AG04450 (cell line): ENCODE data around the gene C15orf39. TPM values are rescaled to one million over a fixed set of nuclear protein-coding genes. Genes with fewer than 3 reads are reported as not detected.

Experiments
- CTCF ChIA-PET: fragments of 300-600, 350-600 bp; formaldehyde crosslinking; extraction: SDS; loops from one replicate; lab custom pipeline; 2022; ENCODE audit warnings: antibody characterized with exemption, inconsistent platforms; lab: Charles Lee
- POLR2A ChIA-PET: fragments of 350-600 bp; formaldehyde crosslinking; extraction: SDS; loops from one replicate; lab custom pipeline; 2021; ENCODE audit warnings: antibody characterized with exemption, inconsistent platforms; lab: Yijun Ruan, JAX
- DNase-seq: peaks from one replicate; pipeline ENCODE4 v3.0.0-alpha.2; 2011; ENCODE audit warnings: low read depth, low spot score
- H3K27ac ChIP-seq: one replicate; pipeline ENCODE4 v1.5.1; 2012; ENCODE audit warnings: low read depth, low read length, control low read depth
- H3K27me3 ChIP-seq: one replicate; pipeline ENCODE4 v1.6.0; 2012; ENCODE audit warnings: low read length; ENCODE audit not compliant: control insufficient read depth, insufficient read depth
- H3K4me3 ChIP-seq: 2 replicates; pipeline ENCODE4 v1.5.1; 2011; ENCODE audit warnings: mild to moderate bottlenecking, low read depth, low read length, control low read depth
- H3K9me3 ChIP-seq: 2 replicates; pipeline ENCODE4 v1.5.1; 2012; ENCODE audit warnings: low read length; ENCODE audit not compliant: control insufficient read depth, insufficient read depth
- CTCF ChIP-seq: IDR thresholded peaks from 2 replicates; pipeline ENCODE4 v1.5.1; 2011; ENCODE audit warnings: low read depth, low read length, control low read depth, inconsistent platforms
- polyA plus RNA-seq: library from polyadenylated mRNA; depleted of rRNA; stranded (reverse); fragments of >200 nt; gene quantifications from 2 replicates; pipeline ENCODE4 v1.2.3, GENCODE V29; 2011

The C15orf39 gene
- polyA plus RNA-seq, 1 experiment: 2.1 TPM

GRCh38 chr15:75233504-75234190 lies 32.0 kb downstream of the C15orf39 start:
- Histone ChIP-seq H3K27me3 (peaks cover 53% of the 10 kb centered on the region), H3K4me3 (no peak overlapping the region), H3K27ac (no peak overlapping the region), H3K9me3 (no peaks in the 10 kb centered on the region; the same call in 1 of the 2 replicates)
- DNase-seq: no peak
- no peak for TF ChIP-seq CTCF
- POLR2A ChIA-PET: no interaction called here
- CTCF ChIA-PET: no interaction called here

- Histone ChIP-seq H3K27me3 (peaks cover 51% of the 10 kb centered on the region), H3K27ac (no peak overlapping the region), H3K9me3 (no peaks in the 10 kb centered on the region; the same call in 1 of the 2 replicates), H3K4me3 (no peak overlapping the region)
- no peak for TF ChIP-seq CTCF
- ChIA-PET CTCF (no interaction called here), POLR2A (no interaction called here)
- DNase-seq: no peak
Observed at GRCh38 chr15:75234191-75234810, 32.6 kb downstream of the C15orf39 start.

GRCh38 chr15:75235051-75235673 lies 33.5 kb downstream of the C15orf39 start:
- Histone ChIP-seq H3K27me3 (peaks cover 49% of the 10 kb centered on the region), H3K27ac (no peak overlapping the region), H3K9me3 (no peaks in the 10 kb centered on the region; the same call in 1 of the 2 replicates), H3K4me3 (no peak overlapping the region)
- DNase-seq: no peak
- no peak for TF ChIP-seq CTCF
- POLR2A ChIA-PET: no interaction called here
- CTCF ChIA-PET: no interaction called here

- Histone ChIP-seq H3K27ac (no peak overlapping the region), H3K9me3 (no peaks in the 10 kb centered on the region; the same call in 1 of the 2 replicates), H3K4me3 (no peak overlapping the region), H3K27me3 (peaks cover 49% of the 10 kb centered on the region)
- CTCF ChIA-PET: no interaction called here
- TF ChIP-seq CTCF: no peak
- no peak for DNase-seq
- POLR2A ChIA-PET: no interaction called here
Observed at GRCh38 chr15:75235760-75236729, 34.4 kb downstream of the C15orf39 start.
